ENCODE data around the gene OR52E4. TPM values are rescaled to one million over a fixed set of nuclear protein-coding genes. Genes with fewer than 3 reads are reported as not detected.

The OR52E4 gene
- total RNA-seq, 1 experiment from 2014 or later = not detected

DNA sequence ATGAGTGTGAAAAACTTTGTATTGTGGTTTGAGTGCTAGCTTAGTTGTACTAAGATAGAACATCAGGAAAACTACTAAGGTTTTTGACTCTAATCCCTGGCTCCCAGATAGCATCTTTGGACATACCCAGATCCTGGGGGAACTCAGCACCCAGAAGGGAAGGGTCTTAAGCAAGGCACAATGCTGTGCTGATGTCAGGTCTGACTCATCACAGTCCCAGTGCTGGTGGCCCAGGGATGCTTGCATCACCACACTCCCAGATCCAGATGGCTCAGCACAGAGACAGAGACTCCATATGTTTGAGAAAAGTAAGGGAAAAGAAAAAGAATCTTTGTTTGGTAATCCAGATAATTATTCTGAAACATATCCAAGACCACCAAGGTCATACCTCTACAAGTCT, 43.4 kb downstream of the OR52E4 start:
- Mint-ChIP-seq H3K4me1 (ENCODE audit: low read depth, unreplicated experiment) (no peaks in the 10 kb centered on the region), H3K4me3 (ENCODE audit: low read depth, unreplicated experiment) (no peak overlapping the region), H3K36me3 (ENCODE audit: insufficient read depth, unreplicated experiment) (no peaks in the 10 kb centered on the region), H3K27ac (ENCODE audit: unreplicated experiment) (no peak overlapping the region), H3K27me3 (ENCODE audit: unreplicated experiment) (no peaks in the 10 kb centered on the region), H3K9me3 (ENCODE audit: low read depth, unreplicated experiment) (peaks cover 19% of the 10 kb centered on the region)
- DNase-seq = no peak
- intact Hi-C loops (cut with micrococcal nuclease; ENCODE audit: unreplicated experiment) = no loop called here
- CTCF ChIA-PET = no interaction called here
- BruUV-seq (replicated peaks) = no TSS peak
- TF ChIP-seq, protein P1, sequence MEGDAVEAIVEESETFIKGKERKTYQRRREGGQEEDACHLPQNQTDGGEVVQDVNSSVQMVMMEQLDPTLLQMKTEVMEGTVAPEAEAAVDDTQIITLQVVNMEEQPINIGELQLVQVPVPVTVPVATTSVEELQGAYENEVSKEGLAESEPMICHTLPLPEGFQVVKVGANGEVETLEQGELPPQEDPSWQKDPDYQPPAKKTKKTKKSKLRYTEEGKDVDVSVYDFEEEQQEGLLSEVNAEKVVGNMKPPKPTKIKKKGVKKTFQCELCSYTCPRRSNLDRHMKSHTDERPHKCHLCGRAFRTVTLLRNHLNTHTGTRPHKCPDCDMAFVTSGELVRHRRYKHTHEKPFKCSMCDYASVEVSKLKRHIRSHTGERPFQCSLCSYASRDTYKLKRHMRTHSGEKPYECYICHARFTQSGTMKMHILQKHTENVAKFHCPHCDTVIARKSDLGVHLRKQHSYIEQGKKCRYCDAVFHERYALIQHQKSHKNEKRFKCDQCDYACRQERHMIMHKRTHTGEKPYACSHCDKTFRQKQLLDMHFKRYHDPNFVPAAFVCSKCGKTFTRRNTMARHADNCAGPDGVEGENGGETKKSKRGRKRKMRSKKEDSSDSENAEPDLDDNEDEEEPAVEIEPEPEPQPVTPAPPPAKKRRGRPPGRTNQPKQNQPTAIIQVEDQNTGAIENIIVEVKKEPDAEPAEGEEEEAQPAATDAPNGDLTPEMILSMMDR (IDR thresholded peaks at IDR 0.05; ENCODE audit: unreplicated experiment) = no peak

DNA sequence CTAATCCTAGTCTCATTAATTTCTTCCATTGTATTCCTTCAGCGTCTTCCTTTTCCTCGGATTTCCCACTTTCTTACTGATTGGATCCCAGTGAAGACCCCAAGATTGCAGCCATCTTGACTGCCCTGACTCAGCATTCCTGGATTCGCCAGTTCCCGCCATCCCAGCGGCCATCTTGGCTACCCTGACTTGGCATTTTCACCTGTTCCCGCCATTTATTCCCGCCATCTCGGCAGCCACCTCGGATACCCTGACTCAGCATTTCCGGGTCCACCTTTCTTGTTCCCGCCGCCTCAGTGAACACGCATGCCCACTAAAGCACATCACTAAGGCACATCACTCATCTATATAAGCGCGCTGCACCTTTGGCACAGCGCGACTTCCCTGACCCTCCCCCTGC, 47.8 kb downstream of the OR52E4 start:
- TF ChIP-seq, protein P1 (IDR thresholded peaks at IDR 0.05; ENCODE audit: unreplicated experiment) = no peak
- peaks cover 39% of the 10 kb centered on the region for H3K9me3 Mint-ChIP-seq (ENCODE audit: low read depth, unreplicated experiment)
- intact Hi-C loops (cut with micrococcal nuclease; ENCODE audit: unreplicated experiment) = no loop called here
- no peak overlapping the region for H3K4me3 Mint-ChIP-seq (ENCODE audit: low read depth, unreplicated experiment)
- BruUV-seq (replicated peaks) = no TSS peak
- CTCF ChIA-PET = no interaction called here
- no peaks in the 10 kb centered on the region for H3K36me3 Mint-ChIP-seq (ENCODE audit: insufficient read depth, unreplicated experiment)
- no peak overlapping the region for H3K27ac Mint-ChIP-seq (ENCODE audit: unreplicated experiment)
- no peaks in the 10 kb centered on the region for H3K4me1 Mint-ChIP-seq (ENCODE audit: low read depth, unreplicated experiment)
- no peak for DNase-seq
- no peaks in the 10 kb centered on the region for H3K27me3 Mint-ChIP-seq (ENCODE audit: unreplicated experiment)

DNA sequence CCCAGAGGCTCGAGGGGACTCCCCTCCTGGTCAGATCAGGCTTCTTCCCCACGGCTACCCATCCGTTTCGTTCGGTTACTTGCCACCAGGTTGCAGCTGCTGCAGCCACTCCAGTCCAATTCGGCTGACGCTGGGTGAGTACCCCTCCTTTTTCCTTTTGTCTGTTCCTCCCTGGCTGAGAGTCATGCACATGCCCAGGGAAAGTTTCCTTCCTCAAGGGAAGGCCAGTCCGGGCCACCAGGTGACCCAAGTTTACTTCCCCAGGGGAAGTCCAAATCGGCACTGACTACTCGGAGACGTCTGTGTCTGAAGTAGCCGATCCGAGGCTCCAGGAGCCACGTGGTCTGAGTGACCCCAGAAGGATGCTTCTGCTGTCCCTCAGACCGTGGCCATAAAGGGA, 48.4 kb downstream of the OR52E4 start:
- Mint-ChIP-seq H3K4me3 (ENCODE audit: low read depth, unreplicated experiment) (no peak overlapping the region), H3K4me1 (ENCODE audit: low read depth, unreplicated experiment) (no peaks in the 10 kb centered on the region), H3K27ac (ENCODE audit: unreplicated experiment) (no peak overlapping the region), H3K36me3 (ENCODE audit: insufficient read depth, unreplicated experiment) (no peaks in the 10 kb centered on the region), H3K27me3 (ENCODE audit: unreplicated experiment) (no peaks in the 10 kb centered on the region), H3K9me3 (ENCODE audit: low read depth, unreplicated experiment) (peaks cover 40% of the 10 kb centered on the region)
- intact Hi-C loops (cut with micrococcal nuclease; ENCODE audit: unreplicated experiment) = no loop called here
- CTCF ChIA-PET = no interaction called here
- TF ChIP-seq, protein P1 (IDR thresholded peaks at IDR 0.05; ENCODE audit: unreplicated experiment) = no peak
- no peak for DNase-seq
- BruUV-seq (replicated peaks) = no TSS peak

DNA sequence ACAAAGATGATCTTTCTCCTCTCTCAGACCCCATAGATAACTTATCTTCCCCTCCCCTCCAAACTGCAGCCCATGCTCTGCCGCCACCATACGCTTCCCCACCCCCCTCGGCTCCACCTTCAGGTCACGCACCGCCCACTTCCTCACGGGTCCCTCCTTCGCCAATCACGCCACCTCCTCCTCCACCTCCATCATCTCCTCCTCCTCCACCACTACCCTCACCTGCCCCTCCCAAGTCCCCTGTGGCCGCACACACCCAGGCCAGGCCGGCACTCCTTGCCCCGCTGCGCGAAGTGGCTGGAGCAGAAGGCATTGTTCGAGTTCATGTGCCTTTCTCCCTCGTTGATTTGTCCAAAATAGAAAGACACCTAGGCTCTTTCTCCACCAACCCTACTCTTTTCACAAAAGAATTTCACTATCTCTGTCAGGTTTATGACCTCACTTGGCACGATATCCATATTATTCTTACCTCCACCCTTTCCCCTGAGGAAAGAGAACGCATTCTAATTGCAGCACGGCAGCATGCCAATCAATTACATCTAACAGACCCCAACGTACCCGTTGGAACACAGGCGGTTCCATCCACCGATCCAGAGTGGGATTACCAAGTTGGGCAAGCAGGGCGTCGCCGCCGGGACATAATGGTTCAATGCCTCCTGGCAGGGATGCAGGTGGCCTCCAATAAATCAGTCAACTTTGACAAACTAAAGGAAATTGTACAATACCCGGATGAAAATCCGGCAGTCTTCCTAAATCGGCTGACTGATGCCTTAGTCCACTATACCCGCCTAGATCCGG, 49.3 kb downstream of the OR52E4 start:
- no peaks in the 10 kb centered on the region for H3K27me3 Mint-ChIP-seq (ENCODE audit: unreplicated experiment)
- intact Hi-C loops (cut with micrococcal nuclease; ENCODE audit: unreplicated experiment) = no loop called here
- H3K36me3 Mint-ChIP-seq (ENCODE audit: insufficient read depth, unreplicated experiment) = no peaks in the 10 kb centered on the region
- no peak overlapping the region for H3K4me3 Mint-ChIP-seq (ENCODE audit: low read depth, unreplicated experiment)
- H3K9me3 Mint-ChIP-seq (ENCODE audit: low read depth, unreplicated experiment) = peaks cover 36% of the 10 kb centered on the region
- TF ChIP-seq, protein P1 (IDR thresholded peaks at IDR 0.05; ENCODE audit: unreplicated experiment) = no peak
- H3K4me1 Mint-ChIP-seq (ENCODE audit: low read depth, unreplicated experiment) = no peaks in the 10 kb centered on the region
- no TSS peak for BruUV-seq (replicated peaks)
- no peak overlapping the region for H3K27ac Mint-ChIP-seq (ENCODE audit: unreplicated experiment)
- CTCF ChIA-PET = no interaction called here
- no peak for DNase-seq

Measured in Calu3 (cell line).